ENCODE measurements around the gene OR6K3. TPM values are rescaled to one million over a fixed set of nuclear protein-coding genes. Genes with fewer than 3 reads are reported as not detected.
"Not testable (repeated sequence)": the region's sequence is repeated elsewhere in the genome, so short reads cannot be mapped to it uniquely, and the experiment has no call there.

Gene OR6K3
- total and polyA plus RNA-seq, 8 donors: not detected

GRCh38 chr1:158700552-158700951, 20.0 kb downstream of the OR6K3 start, which contains the start of gene OR6K2:
TSS of gene OR6K2 (minus strand) at chr1:158700652. CDS start at chr1:158700652, 0 bp downstream.
- Histone ChIP-seq H3K4me1 (no peaks in the 10 kb centered on the region), H3K9me3 (no peaks in the 10 kb centered on the region), H3K36me3 (no peaks in the 10 kb centered on the region), H3K27me3 (no peaks in the 10 kb centered on the region), H3K27ac (no peak within 1 kb of the TSS), H3K4me3 (no peak within 1 kb of the TSS)
- 56 to 66% methylated on average over 4 of the region's 4 CpGs for WGBS, 2 donors
- ATAC-seq (no peak), DNase-seq (no peak), FAIRE-seq (no peak)
- intact Hi-C loops (cut with DNase I): no loop called here
- TF ChIP-seq, protein P1, sequence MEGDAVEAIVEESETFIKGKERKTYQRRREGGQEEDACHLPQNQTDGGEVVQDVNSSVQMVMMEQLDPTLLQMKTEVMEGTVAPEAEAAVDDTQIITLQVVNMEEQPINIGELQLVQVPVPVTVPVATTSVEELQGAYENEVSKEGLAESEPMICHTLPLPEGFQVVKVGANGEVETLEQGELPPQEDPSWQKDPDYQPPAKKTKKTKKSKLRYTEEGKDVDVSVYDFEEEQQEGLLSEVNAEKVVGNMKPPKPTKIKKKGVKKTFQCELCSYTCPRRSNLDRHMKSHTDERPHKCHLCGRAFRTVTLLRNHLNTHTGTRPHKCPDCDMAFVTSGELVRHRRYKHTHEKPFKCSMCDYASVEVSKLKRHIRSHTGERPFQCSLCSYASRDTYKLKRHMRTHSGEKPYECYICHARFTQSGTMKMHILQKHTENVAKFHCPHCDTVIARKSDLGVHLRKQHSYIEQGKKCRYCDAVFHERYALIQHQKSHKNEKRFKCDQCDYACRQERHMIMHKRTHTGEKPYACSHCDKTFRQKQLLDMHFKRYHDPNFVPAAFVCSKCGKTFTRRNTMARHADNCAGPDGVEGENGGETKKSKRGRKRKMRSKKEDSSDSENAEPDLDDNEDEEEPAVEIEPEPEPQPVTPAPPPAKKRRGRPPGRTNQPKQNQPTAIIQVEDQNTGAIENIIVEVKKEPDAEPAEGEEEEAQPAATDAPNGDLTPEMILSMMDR (IDR thresholded peaks at IDR 0.05): no peak

DNA sequence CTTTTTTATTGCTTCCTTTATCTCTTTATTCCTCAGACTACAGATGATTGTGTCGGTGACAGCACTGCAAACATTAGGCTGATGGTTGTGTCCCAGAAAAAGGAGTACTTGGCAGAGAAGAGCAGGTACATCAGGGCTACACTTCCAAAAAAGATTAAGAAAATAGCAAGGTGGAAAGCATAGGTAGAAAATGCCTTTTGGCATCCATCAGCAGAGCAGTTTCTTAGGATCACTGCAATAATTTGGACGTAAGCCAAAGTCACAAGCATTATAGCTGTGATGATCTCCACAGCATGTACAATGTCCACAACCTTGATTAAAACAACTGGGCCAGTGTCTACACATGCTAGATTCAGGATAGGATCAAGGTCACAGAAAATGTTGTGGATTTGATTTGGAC, 25.9 kb downstream of the OR6K3 start:
- WGBS, 2 donors: 28 to 34% methylated on average over 2 of the region's 2 CpGs
- no peak for DNase-seq
- no peak overlapping the region for H3K27ac ChIP-seq
- intact Hi-C loops (cut with DNase I): no loop called here
- H3K4me3 ChIP-seq: no peak overlapping the region
- H3K27me3 ChIP-seq: no peaks in the 10 kb centered on the region
- no peak for FAIRE-seq
- H3K4me1 ChIP-seq: no peaks in the 10 kb centered on the region
- H3K9me3 ChIP-seq: no peaks in the 10 kb centered on the region
- no peaks in the 10 kb centered on the region for H3K36me3 ChIP-seq
- TF ChIP-seq, protein P1 (IDR thresholded peaks at IDR 0.05): no peak
- no peak for ATAC-seq

GRCh38 chr1:158692356-158692755, 28.2 kb downstream of the OR6K3 start:
- no peaks in the 10 kb centered on the region for H3K27me3 ChIP-seq
- H3K27ac ChIP-seq: no peak overlapping the region
- H3K9me3 ChIP-seq: no peaks in the 10 kb centered on the region
- H3K36me3 ChIP-seq: no peaks in the 10 kb centered on the region
- no peaks in the 10 kb centered on the region for H3K4me1 ChIP-seq
- intact Hi-C loops (cut with DNase I): no loop called here
- no peak overlapping the region for H3K4me3 ChIP-seq
- no peak for DNase-seq
- TF ChIP-seq, protein P1 (IDR thresholded peaks at IDR 0.05): no peak
- FAIRE-seq: no peak
- no peak for ATAC-seq

DNA sequence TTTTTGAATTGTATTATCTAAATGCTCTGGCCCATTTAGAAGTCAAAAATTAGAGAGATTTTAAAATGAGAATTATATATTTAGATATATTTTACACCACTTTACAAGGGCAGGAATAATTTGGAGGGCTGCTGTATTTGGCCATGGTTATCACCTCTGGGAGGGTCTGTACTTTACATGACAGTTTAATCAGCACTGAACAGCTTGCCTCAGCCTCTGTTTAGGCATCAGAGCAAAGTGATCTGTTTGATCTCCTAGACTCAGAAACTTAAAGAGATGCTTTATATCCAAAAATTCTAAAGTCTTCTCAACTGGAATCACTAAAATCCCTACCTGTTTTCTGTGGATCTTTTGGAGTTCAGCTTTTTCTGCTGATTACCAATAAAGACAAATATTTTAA, 28.6 kb downstream of the OR6K3 start:
- no peaks in the 10 kb centered on the region for H3K4me1 ChIP-seq
- TF ChIP-seq, protein P1 (IDR thresholded peaks at IDR 0.05): no peak
- H3K27ac ChIP-seq: no peak overlapping the region
- intact Hi-C loops (cut with DNase I): no loop called here
- no peaks in the 10 kb centered on the region for H3K27me3 ChIP-seq
- ATAC-seq (no peak), FAIRE-seq (no peak), DNase-seq (no peak)
- no peaks in the 10 kb centered on the region for H3K36me3 ChIP-seq
- H3K9me3 ChIP-seq: no peaks in the 10 kb centered on the region
- H3K4me3 ChIP-seq: no peak overlapping the region

DNA sequence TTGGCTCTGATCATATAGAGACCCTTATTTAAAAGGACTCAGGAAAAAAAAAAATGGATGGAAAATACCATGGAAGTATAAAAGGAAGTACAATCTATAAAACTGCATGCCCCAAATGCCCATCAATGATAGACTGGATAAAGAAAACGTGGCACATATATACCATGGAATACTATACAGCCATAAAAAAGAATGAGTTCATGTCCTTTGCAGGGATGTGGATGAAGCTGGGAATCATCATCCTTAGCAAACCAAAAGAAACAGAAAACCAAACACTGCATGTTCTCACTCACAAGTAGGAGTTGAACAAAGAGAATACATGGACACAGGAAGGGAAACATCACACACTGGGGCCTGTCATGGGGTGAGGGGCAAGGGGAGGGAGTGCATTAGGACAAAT, 29.4 kb downstream of the OR6K3 start:
- H3K9me3 ChIP-seq; FAIRE-seq; H3K4me1 ChIP-seq; intact Hi-C loops (cut with DNase I); ATAC-seq; H3K4me3 ChIP-seq; DNase-seq; H3K27me3 ChIP-seq; H3K27ac ChIP-seq; H3K36me3 ChIP-seq: not testable (repeated sequence)
- WGBS, 2 donors: 17 to 28% methylated on average over 1 of the region's 1 CpG

DNA sequence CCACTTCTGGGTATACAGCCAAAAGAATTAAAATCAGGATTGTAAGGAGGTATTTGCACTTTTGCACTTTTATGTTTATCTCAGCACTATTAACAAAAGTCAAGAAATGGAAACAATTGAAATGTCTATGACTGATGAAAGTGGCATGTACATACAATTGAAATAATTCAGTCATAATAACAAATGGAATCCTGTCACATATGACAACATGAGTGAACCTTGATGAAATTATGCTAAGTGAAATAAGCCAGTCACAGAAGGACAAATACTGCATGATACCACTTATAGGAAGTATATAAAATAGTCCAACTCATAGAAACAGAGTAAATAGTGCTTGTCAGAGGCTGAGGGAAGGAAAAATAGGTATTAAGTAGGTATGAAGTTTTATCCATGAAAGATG, 30.6 kb downstream of the OR6K3 start:
- intact Hi-C loops (cut with DNase I): no loop called here
- Histone ChIP-seq H3K27me3 (no peaks in the 10 kb centered on the region), H3K4me1 (no peaks in the 10 kb centered on the region), H3K4me3 (no peak overlapping the region), H3K36me3 (no peaks in the 10 kb centered on the region), H3K27ac (no peak overlapping the region), H3K9me3 (no peaks in the 10 kb centered on the region)
- FAIRE-seq (no peak), ATAC-seq (no peak), DNase-seq (no peak)
- TF ChIP-seq, protein P1 (IDR thresholded peaks at IDR 0.05): no peak
